IPS-15b (cell line): ENCODE measurements around the gene SOHLH2.

ENCODE experiments used
- H3K27me3 ChIP-seq: one replicate; pipeline ENCODE4 v1.6.1; 2013; ENCODE audit warnings: low read length; ENCODE audit not compliant: control insufficient read depth, insufficient read depth
- H3K36me3 ChIP-seq: one replicate; pipeline ENCODE4 v1.6.1; 2013; ENCODE audit warnings: low read length; ENCODE audit not compliant: control insufficient read depth, insufficient read depth
- H3K4me1 ChIP-seq: one replicate; pipeline ENCODE4 v1.6.1; 2013; ENCODE audit warnings: mild to moderate bottlenecking, low read length; ENCODE audit not compliant: control insufficient read depth, insufficient read depth
- H3K4me3 ChIP-seq: one replicate; pipeline ENCODE4 v1.5.1; 2013; ENCODE audit warnings: low read depth, low read length
- H3K9ac ChIP-seq: one replicate; pipeline ENCODE4 v1.6.1; 2013; ENCODE audit warnings: low read depth, mild to moderate bottlenecking, low read length
- H3K9me3 ChIP-seq: one replicate; pipeline ENCODE4 v1.6.1; 2013; ENCODE audit warnings: mild to moderate bottlenecking, low read length; ENCODE audit not compliant: control insufficient read depth, insufficient read depth

SOHLH2 gene

DNA sequence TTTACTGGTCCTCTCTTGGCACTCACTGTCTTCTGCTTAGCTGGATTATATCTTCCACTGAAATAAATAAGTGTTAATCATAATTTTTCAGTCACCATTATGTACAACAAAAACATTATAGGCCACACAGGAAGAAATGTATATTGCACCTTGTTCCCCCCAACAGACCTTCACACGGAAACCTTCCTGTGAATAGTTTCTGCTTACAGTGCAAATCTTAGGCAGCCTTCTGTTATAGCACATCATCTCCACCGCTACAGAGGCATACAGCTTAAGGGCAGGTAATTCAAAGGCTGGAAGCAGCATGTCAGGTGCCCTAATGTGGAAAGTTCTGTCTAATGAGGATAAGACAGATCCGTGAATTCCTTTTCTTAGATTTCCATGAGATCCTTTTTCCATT is 16.9 kb upstream of the SOHLH2 start:
- H3K9ac ChIP-seq, result no peak overlapping the region
- H3K4me1 ChIP-seq, result no peaks in the 10 kb centered on the region
- H3K9me3 ChIP-seq, result no peaks in the 10 kb centered on the region
- peaks cover 4% of the 10 kb centered on the region for H3K36me3 ChIP-seq
- H3K4me3 ChIP-seq, result no peak overlapping the region
- no peaks in the 10 kb centered on the region for H3K27me3 ChIP-seq

GRCh38 chr13:36224730-36225129 is 10.4 kb upstream of the SOHLH2 start:
- H3K27me3 ChIP-seq, result no peaks in the 10 kb centered on the region
- no peak overlapping the region for H3K4me3 ChIP-seq
- H3K9me3 ChIP-seq, result peaks cover 8% of the 10 kb centered on the region
- no peak overlapping the region for H3K9ac ChIP-seq
- H3K36me3 ChIP-seq, result peaks cover 7% of the 10 kb centered on the region
- H3K4me1 ChIP-seq, result no peaks in the 10 kb centered on the region

DNA sequence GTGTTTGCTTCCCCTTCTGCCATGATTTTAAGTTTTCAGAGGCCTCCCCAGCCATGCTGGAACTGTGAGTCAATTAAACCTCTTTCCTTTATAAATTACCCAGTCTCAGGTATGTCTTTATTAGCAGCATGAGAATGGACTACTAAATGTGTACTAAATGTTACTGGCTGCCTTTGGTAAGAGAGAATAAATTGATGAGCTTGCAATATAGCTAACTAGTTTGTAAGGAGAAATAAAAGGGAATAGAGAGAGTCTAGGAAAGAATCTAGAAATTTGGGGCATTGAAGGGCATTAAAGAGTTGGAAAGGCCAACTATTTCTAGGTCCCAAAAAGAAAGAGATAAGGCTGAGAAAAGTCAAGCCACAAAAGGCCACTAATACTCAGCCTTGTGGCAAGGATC is 5.5 kb upstream of the SOHLH2 start:
- Histone ChIP-seq H3K4me1 (no peaks in the 10 kb centered on the region), H3K9me3 (no peaks in the 10 kb centered on the region), H3K9ac (no peak overlapping the region), H3K27me3 (no peaks in the 10 kb centered on the region), H3K4me3 (no peak overlapping the region), H3K36me3 (peaks cover 3% of the 10 kb centered on the region)

GRCh38 chr13:36217456-36217855 is 3.1 kb upstream of the SOHLH2 start:
- no peaks in the 10 kb centered on the region for H3K27me3 ChIP-seq
- no peaks in the 10 kb centered on the region for H3K9me3 ChIP-seq
- H3K9ac ChIP-seq, result no peak overlapping the region
- no peaks in the 10 kb centered on the region for H3K4me1 ChIP-seq
- no peak overlapping the region for H3K4me3 ChIP-seq
- H3K36me3 ChIP-seq, result no peaks in the 10 kb centered on the region

GRCh38 chr13:36212789-36213188 is 1.6 kb downstream of the SOHLH2 start:
- Histone ChIP-seq H3K9me3 (no peaks in the 10 kb centered on the region), H3K4me1 (peaks cover 4% of the 10 kb centered on the region), H3K9ac (no peak overlapping the region), H3K27me3 (no peaks in the 10 kb centered on the region), H3K4me3 (no peak overlapping the region), H3K36me3 (no peaks in the 10 kb centered on the region)

GRCh38 chr13:36211567-36211966 is 2.8 kb downstream of the SOHLH2 start:
- Histone ChIP-seq H3K4me3 (no peak overlapping the region), H3K9me3 (no peaks in the 10 kb centered on the region), H3K36me3 (no peaks in the 10 kb centered on the region), H3K27me3 (no peaks in the 10 kb centered on the region), H3K4me1 (peaks cover 4% of the 10 kb centered on the region), H3K9ac (no peak overlapping the region)

DNA sequence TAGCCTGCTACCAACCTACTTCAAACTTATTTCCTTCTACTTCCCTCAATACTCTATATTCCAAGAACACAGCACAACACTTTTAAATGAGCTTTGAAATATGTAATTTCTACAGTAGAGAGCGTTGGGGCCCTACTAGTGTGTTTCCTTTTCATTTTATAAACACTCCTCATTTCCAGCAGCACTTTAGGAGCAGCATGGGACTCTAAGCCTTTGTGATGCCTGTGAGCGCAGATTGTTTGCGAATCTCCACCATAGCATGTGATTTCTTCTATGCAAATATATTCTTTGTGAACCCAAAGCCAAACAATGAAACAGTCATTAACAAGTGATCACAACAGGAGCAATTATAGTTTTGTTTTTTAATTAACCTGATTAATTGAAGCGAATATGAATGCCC is 3.6 kb downstream of the SOHLH2 start:
- Histone ChIP-seq H3K4me3 (no peak overlapping the region), H3K4me1 (peaks cover 4% of the 10 kb centered on the region), H3K9ac (no peak overlapping the region), H3K9me3 (no peaks in the 10 kb centered on the region), H3K27me3 (no peaks in the 10 kb centered on the region), H3K36me3 (no peaks in the 10 kb centered on the region)

- Histone ChIP-seq H3K36me3 (no peaks in the 10 kb centered on the region), H3K27me3 (no peaks in the 10 kb centered on the region)
Measured at GRCh38 chr13:36207672-36208071, 6.7 kb downstream of the SOHLH2 start.

DNA sequence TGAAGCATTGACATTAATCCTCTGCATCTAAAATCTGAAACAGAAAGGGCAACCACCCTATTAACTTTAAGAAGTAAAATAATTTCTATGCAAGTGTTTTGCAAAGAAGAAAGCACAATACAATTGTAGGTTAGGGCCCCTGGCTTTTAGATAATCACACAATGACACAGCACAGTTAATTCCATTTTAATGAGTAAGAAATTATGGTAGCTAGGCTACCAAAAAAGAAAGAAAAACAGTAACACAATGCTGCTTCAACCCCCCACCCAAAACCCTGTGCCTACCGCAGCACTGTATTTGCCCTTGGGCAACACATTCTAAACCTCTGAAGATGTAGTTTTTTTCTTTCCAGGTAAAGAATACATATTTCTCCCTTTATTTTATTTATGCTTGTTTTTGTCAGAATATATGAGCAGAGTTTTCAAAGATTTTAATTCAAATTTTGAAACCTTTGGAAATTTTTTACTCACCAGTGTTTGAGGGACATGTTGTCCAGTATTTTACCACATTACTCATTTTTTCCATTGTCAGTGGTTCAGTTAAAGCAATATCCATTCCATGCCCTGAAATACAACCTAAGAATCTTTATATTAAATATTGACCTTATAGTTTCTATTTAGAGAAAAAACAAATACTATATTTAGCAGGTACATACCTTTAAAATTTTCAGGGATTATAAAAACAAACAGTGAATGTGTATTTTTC is 21.1 kb downstream of the SOHLH2 start:
- Histone ChIP-seq H3K9ac (no peak overlapping the region), H3K27me3 (no peaks in the 10 kb centered on the region), H3K4me3 (no peak overlapping the region), H3K9me3 (no peaks in the 10 kb centered on the region), H3K4me1 (peaks cover 7% of the 10 kb centered on the region), H3K36me3 (no peaks in the 10 kb centered on the region)

More at GRCh38 chr13:36207672-36208071, 6.7 kb downstream of the SOHLH2 start:
- Histone ChIP-seq H3K4me3 (no peak overlapping the region), H3K4me1 (peaks cover 4% of the 10 kb centered on the region), H3K9me3 (no peaks in the 10 kb centered on the region), H3K9ac (no peak overlapping the region)

- no peak overlapping the region for H3K9ac ChIP-seq
- no peaks in the 10 kb centered on the region for H3K9me3 ChIP-seq
- H3K4me1 ChIP-seq, result peaks cover 5% of the 10 kb centered on the region
- H3K36me3 ChIP-seq, result no peaks in the 10 kb centered on the region
- H3K27me3 ChIP-seq, result no peaks in the 10 kb centered on the region
- no peak overlapping the region for H3K4me3 ChIP-seq
Measured at GRCh38 chr13:36192166-36192565, 22.2 kb downstream of the SOHLH2 start.

- Histone ChIP-seq H3K4me1 (peaks cover 5% of the 10 kb centered on the region), H3K4me3 (no peak overlapping the region), H3K36me3 (no peaks in the 10 kb centered on the region), H3K27me3 (no peaks in the 10 kb centered on the region), H3K9ac (no peak overlapping the region), H3K9me3 (no peaks in the 10 kb centered on the region)
Measured at GRCh38 chr13:36190771-36191170, 23.6 kb downstream of the SOHLH2 start.

GRCh38 chr13:36188441-36188840 is 25.9 kb downstream of the SOHLH2 start:
- Histone ChIP-seq H3K36me3 (no peaks in the 10 kb centered on the region), H3K9ac (no peak overlapping the region), H3K9me3 (no peaks in the 10 kb centered on the region)

More at GRCh38 chr13:36188441-36188840, 25.9 kb downstream of the SOHLH2 start:
- Histone ChIP-seq H3K27me3 (no peaks in the 10 kb centered on the region), H3K4me1 (peaks cover 5% of the 10 kb centered on the region), H3K4me3 (no peak overlapping the region)
